A673 (cell line): ENCODE results near the gene CST6. TPM values are rescaled to one million over a fixed set of nuclear protein-coding genes. Genes with fewer than 3 reads are reported as not detected.
A peak's percentile ranks its signal among the peaks of the same experiment; 100 is the strongest.

ENCODE experiments used
- BruUV-seq: library from RNA; stranded (reverse); fragments of 400-500 nt; replicated peaks from 2 replicates; lab custom pipeline; 2021; lab: Mats Ljungman, UMichigan
- CTCF ChIA-PET: fragments of 300-600 bp; sonication (Branson Sonifier 250); formaldehyde crosslinking; loops from one replicate; lab custom pipeline; 2022; ENCODE audit warnings: antibody characterized with exemption; lab: Charles Lee
- POLR2A ChIA-PET: fragments of 300-600 bp; sonication (Branson Sonifier 250); formaldehyde crosslinking; loops from one replicate; lab custom pipeline; 2022; ENCODE audit warnings: antibody characterized with exemption; ENCODE audit not compliant: low non-redundant PET; lab: Charles Lee
- DNase-seq: peaks from one replicate; pipeline ENCODE4 v3.0.0-alpha.2; 2015; ENCODE audit warnings: low spot score
- H3K27ac ChIP-seq: fragments of 200-600 bp; sonication (generic); 2 replicates; pipeline ENCODE4 v1.5.1; 2016; ENCODE audit warnings: mixed run types, low read depth, mild to moderate bottlenecking, mixed read lengths, antibody characterized with exemption, low read length; ENCODE audit not compliant: poor library complexity, severe bottlenecking
- H3K27me3 ChIP-seq: fragments of 200-600 bp; sonication (generic); replicated peaks from 2 replicates; pipeline ENCODE4 v1.6.1; 2017; ENCODE audit warnings: mixed run types, low read depth, mild to moderate bottlenecking, mixed read lengths, antibody characterized with exemption, low read length; ENCODE audit not compliant: insufficient read depth, poor library complexity
- H3K36me3 ChIP-seq: fragments of 200-600 bp; sonication (generic); 2 replicates; pipeline ENCODE4 v1.6.1; 2016; ENCODE audit warnings: mixed run types, mild to moderate bottlenecking, mixed read lengths, antibody characterized with exemption, low read length; ENCODE audit not compliant: insufficient read depth, poor library complexity, severe bottlenecking
- H3K4me1 ChIP-seq: fragments of 200-600 bp; sonication (generic); 2 replicates; pipeline ENCODE4 v1.6.1; 2017; ENCODE audit warnings: mixed run types, mild to moderate bottlenecking, mixed read lengths, antibody characterized with exemption, low read length; ENCODE audit not compliant: insufficient read depth, poor library complexity, severe bottlenecking
- H3K4me3 ChIP-seq: fragments of 200-600 bp; sonication (generic); 2 replicates; pipeline ENCODE4 v1.5.1; 2016; ENCODE audit warnings: low read depth, mixed run types, mild to moderate bottlenecking, mixed read lengths, low read length; ENCODE audit not compliant: poor library complexity, severe bottlenecking
- H3K9me3 ChIP-seq: fragments of 200-600 bp; sonication (generic); 2 replicates; pipeline ENCODE4 v1.6.1; 2016; ENCODE audit warnings: mixed run types, low read depth, mild to moderate bottlenecking, mixed read lengths, antibody characterized with exemption, low read length; ENCODE audit not compliant: poor library complexity, severe bottlenecking
- EZH2 ChIP-seq: fragments of 200-600 bp; sonication (generic); IDR thresholded peaks from 2 replicates; pipeline ENCODE4 v1.6.1; 2017; ENCODE audit warnings: borderline replicate concordance, low read depth, mild to moderate bottlenecking, mixed read lengths, antibody characterized with exemption, low read length; ENCODE audit not compliant: poor library complexity, severe bottlenecking
- intact Hi-C: fragments of 100-400 bp; cut with micrococcal nuclease; formaldehyde crosslinking; loops from one replicate; pipeline ENCODE4 v1.10.0; 2022; ENCODE audit not compliant: unreplicated experiment
- total RNA-seq: library from RNA; stranded (reverse); gene quantifications from 2 replicates; pipeline ENCODE4 v1.2.3, GENCODE V29; 2021
- TF ChIP-seq, protein P1 (sequence below): fragments of 300-800, 200-600 bp; sonication (generic); conservative IDR thresholded peaks from 2 replicates; pipeline ENCODE4 v1.5.1; 2017; ENCODE audit warnings: low read depth, mild to moderate bottlenecking, antibody characterized with exemption, low read length, moderate library complexity, mixed read lengths

CST6 gene
- total RNA-seq, 1 experiment from 2014 or later, result 2.3 TPM

- Histone ChIP-seq H3K9me3 (no peaks in the 10 kb centered on the region), H3K27ac (no peak overlapping the region), H3K27me3 (no peaks in the 10 kb centered on the region), H3K4me1 (no peaks in the 10 kb centered on the region), H3K4me3 (no peak overlapping the region), H3K36me3 (no peaks in the 10 kb centered on the region)
- intact Hi-C loops, result loop anchor here (1.0 to 5.0 kb wide), 3 partner anchors 105 to 278 kb away; no protein-coding TSS in a partner anchor
- POLR2A ChIA-PET, result interaction anchor here (0.5 kb wide), 1 partner anchor 470 kb away, joined by 3 read pairs; no protein-coding TSS in a partner anchor
- peak; percentile 97 for DNase-seq
- no TSS peak for BruUV-seq
- no peak for TF ChIP-seq EZH2
- TF ChIP-seq, protein P1, sequence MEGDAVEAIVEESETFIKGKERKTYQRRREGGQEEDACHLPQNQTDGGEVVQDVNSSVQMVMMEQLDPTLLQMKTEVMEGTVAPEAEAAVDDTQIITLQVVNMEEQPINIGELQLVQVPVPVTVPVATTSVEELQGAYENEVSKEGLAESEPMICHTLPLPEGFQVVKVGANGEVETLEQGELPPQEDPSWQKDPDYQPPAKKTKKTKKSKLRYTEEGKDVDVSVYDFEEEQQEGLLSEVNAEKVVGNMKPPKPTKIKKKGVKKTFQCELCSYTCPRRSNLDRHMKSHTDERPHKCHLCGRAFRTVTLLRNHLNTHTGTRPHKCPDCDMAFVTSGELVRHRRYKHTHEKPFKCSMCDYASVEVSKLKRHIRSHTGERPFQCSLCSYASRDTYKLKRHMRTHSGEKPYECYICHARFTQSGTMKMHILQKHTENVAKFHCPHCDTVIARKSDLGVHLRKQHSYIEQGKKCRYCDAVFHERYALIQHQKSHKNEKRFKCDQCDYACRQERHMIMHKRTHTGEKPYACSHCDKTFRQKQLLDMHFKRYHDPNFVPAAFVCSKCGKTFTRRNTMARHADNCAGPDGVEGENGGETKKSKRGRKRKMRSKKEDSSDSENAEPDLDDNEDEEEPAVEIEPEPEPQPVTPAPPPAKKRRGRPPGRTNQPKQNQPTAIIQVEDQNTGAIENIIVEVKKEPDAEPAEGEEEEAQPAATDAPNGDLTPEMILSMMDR, result peak; percentile 100
- CTCF ChIA-PET, result interaction anchor here (0.6 to 1.2 kb wide), 6 partner anchors 100 to 448 kb away, joined by 3 to 13 read pairs (median 4); partner anchors contain the start of gene FIBP
These were observed 22.8 kb upstream of the CST6 start for GRCh38 chr11:65988791-65989592.

DNA sequence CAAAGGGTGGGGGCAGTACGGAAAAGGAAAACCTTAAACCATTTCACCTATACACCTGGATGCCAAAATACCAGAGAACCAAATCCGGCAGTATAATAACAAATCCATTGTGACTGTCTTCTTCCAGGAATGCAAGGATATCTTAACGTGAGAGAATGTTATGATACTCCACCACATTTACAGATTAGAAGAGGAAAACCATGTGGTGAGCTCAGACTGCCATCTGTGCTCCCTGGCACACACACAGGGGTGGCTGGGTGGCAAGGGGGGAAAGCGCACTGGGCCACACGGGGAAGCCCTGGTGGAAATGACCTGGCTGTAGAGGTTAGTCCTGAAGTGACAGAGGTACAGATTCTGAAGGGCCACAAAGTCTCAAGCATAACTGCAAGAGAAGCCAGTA is 19.8 kb upstream of the CST6 start:
- intact Hi-C loops, result no loop called here
- H3K36me3 ChIP-seq, result peaks cover 5% of the 10 kb centered on the region
- DNase-seq, result no peak

DNA sequence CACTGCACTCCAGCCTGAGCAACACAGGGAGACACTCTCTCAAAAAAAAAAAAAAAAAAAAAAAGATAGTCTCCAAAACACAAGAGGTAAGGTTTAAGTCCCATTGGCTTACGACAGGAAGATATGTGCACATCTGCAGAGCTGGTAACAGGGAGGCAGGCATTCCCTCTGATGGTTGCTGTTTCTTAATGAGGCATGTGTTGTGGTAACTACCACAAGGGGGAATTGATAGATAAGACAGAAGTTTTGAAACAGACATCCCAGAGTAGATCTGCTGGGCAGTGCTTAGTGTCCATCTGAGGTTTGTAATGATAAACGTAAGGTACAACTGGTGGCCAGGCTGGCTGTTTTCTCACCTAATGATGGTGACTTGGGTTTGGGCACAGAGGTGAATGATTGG is 14.5 kb upstream of the CST6 start:
- H3K27ac ChIP-seq, result no peak overlapping the region
- H3K27me3 ChIP-seq, result no peaks in the 10 kb centered on the region
- no peak for DNase-seq
- intact Hi-C loops, result no loop called here
- ChIA-PET CTCF (no interaction called here), POLR2A (no interaction called here)
- no TSS peak for BruUV-seq
- H3K4me1 ChIP-seq, result no peaks in the 10 kb centered on the region
- H3K4me3 ChIP-seq, result no peak overlapping the region
- H3K9me3 ChIP-seq, result no peaks in the 10 kb centered on the region
- peaks cover 38% of the 10 kb centered on the region for H3K36me3 ChIP-seq
- TF ChIP-seq EZH2, result no peak

More for the DNA sequence above, 19.8 kb upstream of the CST6 start:
- Histone ChIP-seq H3K27me3 (no peaks in the 10 kb centered on the region), H3K9me3 (no peaks in the 10 kb centered on the region), H3K27ac (no peak overlapping the region), H3K4me1 (no peaks in the 10 kb centered on the region), H3K4me3 (no peak overlapping the region)
- no peak for TF ChIP-seq EZH2
- TF ChIP-seq, protein P1, result no peak
- BruUV-seq, result no TSS peak
- ChIA-PET POLR2A (no interaction called here), CTCF (interaction anchor here (1.6 kb wide), 1 partner anchor 104 kb away, joined by 5 read pairs; the partner anchor contains the start of gene FIBP)
